HepG2 (cell line): Measurements from ENCODE around the gene OSBPL2.

Experiments used
- AGO1 ChIP-seq: fragments of 200-400 bp; formaldehyde crosslinking; IDR thresholded peaks from 2 replicates; pipeline ENCODE4 v1.6.1; 2017; ENCODE audit warnings: mild to moderate bottlenecking, low read depth, low read length, moderate library complexity; ENCODE audit not compliant: poor library complexity, severe bottlenecking
- ATF6 ChIP-seq: sonication (generic); formaldehyde crosslinking; conservative IDR thresholded peaks from 2 replicates; pipeline ENCODE4 v1.4.0; 2020; ENCODE audit warnings: missing genetic modification reagents
- HNF1A ChIP-seq, 2 experiments: sonication (generic) in 1 of 2; formaldehyde crosslinking in 1 of 2; IDR thresholded peaks; 2 replicates each; pipeline versions ENCODE4 v1.4.0 to v1.6.1; 2016 to 2020; ENCODE audit warnings: borderline replicate concordance in 1 of 2, low read depth in 1 of 2, mild to moderate bottlenecking in 1 of 2, missing genetic modification reagents in 1 of 2
- MYNN ChIP-seq: sonication (generic); formaldehyde crosslinking; IDR thresholded peaks from 2 replicates; pipeline ENCODE4 v1.4.0; 2020; ENCODE audit warnings: mild to moderate bottlenecking, low read depth, missing genetic modification reagents
- TEAD3 ChIP-seq: optimal IDR thresholded peaks from 2 replicates; pipeline ENCODE3; 2016; ENCODE audit warnings: borderline replicate concordance
- USF2 ChIP-seq, 2 experiments: sonication (generic) in 1 of 2; formaldehyde crosslinking in 1 of 2; IDR thresholded peaks; 2 replicates each; pipeline versions ENCODE4 v1.5.1 to v1.6.1; 2011 to 2020; ENCODE audit warnings: borderline replicate concordance in 1 of 2, low read depth in 1 of 2, low read length in 1 of 2, mild to moderate bottlenecking in 1 of 2, missing genetic modification reagents in 1 of 2, moderate library complexity in 1 of 2
- ZNF138 ChIP-seq: sonication (generic); formaldehyde crosslinking; IDR thresholded peaks from 2 replicates; pipeline ENCODE4 v1.5.0; 2020; ENCODE audit warnings: mild to moderate bottlenecking, low read depth, missing genetic modification reagents
- ZNF576 ChIP-seq: sonication (generic); formaldehyde crosslinking; IDR thresholded peaks from 2 replicates; pipeline ENCODE4 v1.4.0; 2020; ENCODE audit warnings: mild to moderate bottlenecking, missing genetic modification reagents

GRCh38 chr20:62280303-62280702 is 42.0 kb downstream of the OSBPL2 start:
- TF ChIP-seq USF2 (IDR thresholded peaks at IDR 0.05; ENCODE audit: low read depth, low read length) (no peak), USF2 (CRISPR knock-in tag; IDR thresholded peaks at IDR 0.05; ENCODE audit: borderline replicate concordance) (no peak), ATF6 (no peak), HNF1A (IDR thresholded peaks at IDR 0.05; ENCODE audit: low read depth) (no peak), HNF1A (CRISPR knock-in tag; IDR thresholded peaks at IDR 0.05; ENCODE audit: borderline replicate concordance) (no peak), AGO1 (no peak), ZNF576 (CRISPR knock-in tag) (no peak), ZNF138 (CRISPR knock-in tag) (no peak), MYNN (no peak), TEAD3 (CRISPR knock-in tag) (no peak)
